HCT116 (cell line): ENCODE results near the gene EMX1. TPM values are rescaled to one million over a fixed set of nuclear protein-coding genes. Genes with fewer than 3 reads are reported as not detected.

Experiments used
- ATAC-seq: fragments of 200-7000 bp; cut with Tn5 transposase; 2 replicates; pipeline ENCODE4 v1.9.1; 2020; ENCODE audit warnings: mild to moderate bottlenecking, moderate library complexity
- BruUV-seq: library from RNA; stranded (reverse); fragments of 400-500 nt; replicated peaks from 2 replicates; lab custom pipeline; 2021; lab: Mats Ljungman, UMichigan
- CTCF ChIA-PET: fragments of 300-600 bp; sonication (Branson Sonifier 250); formaldehyde crosslinking; loops from one replicate; lab custom pipeline; 2021; ENCODE audit warnings: antibody characterized with exemption; lab: Charles Lee
- POLR2A ChIA-PET: fragments of 300-600, 350-600 bp; sonication (Branson Sonifier 250); formaldehyde crosslinking; loops from one replicate; lab custom pipeline; 2021; ENCODE audit warnings: antibody characterized with exemption; lab: Charles Lee
- RAD21 ChIA-PET, 2 experiments: fragments of 300-600 bp; sonication (Branson Sonifier 250); formaldehyde crosslinking; loops; one replicate each; lab custom pipeline; 2023; ENCODE audit warnings: low total read pairs in 2 of 2; ENCODE audit not compliant: uncharacterized antibody in 2 of 2, unreplicated experiment in 2 of 2, low non-redundant PET in 1 of 2; lab: Charles Lee
- DNase-seq: peaks from one replicate; pipeline ENCODE4 v3.0.0-alpha.2; 2010; ENCODE audit warnings: low read depth, low spot score
- H2AFZ ChIP-seq: fragments of 200-600 bp; shearing (Covaris generic), sonication (generic); 2 replicates; pipeline ENCODE4 v1.6.1; 2017; ENCODE audit warnings: low read depth, mixed run types, mixed read lengths, antibody characterized with exemption, low read length; ENCODE audit not compliant: poor library complexity, severe bottlenecking
- H3K27ac ChIP-seq: 2 replicates; pipeline ENCODE4 v1.5.1; 2012; ENCODE audit warnings: low read depth, low read length
- H3K27me3 ChIP-seq: fragments of 200-600 bp; sonication (generic); 2 replicates; pipeline ENCODE4 v1.6.1; 2016; ENCODE audit warnings: mixed run types, low read length, mixed read lengths; ENCODE audit not compliant: insufficient read depth
- H3K36me3 ChIP-seq, 2 experiments: fragments of 200-500 bp in 1 of 2; fragments of 200-600 bp in 1 of 2; sonication (Bioruptor generic) in 1 of 2; sonication (generic) in 1 of 2; 2 replicates each; pipeline versions ENCODE4 v1.5.1 to v1.6.1; 2014 to 2016; ENCODE audit warnings: low read length in 2 of 2, inconsistent platforms in 1 of 2, mixed read lengths in 1 of 2, mixed run types in 1 of 2; ENCODE audit not compliant: insufficient read depth in 2 of 2, control insufficient read depth in 1 of 2
- H3K4me1 ChIP-seq, 2 experiments: fragments of 200-600 bp in 1 of 2; sonication (generic) in 1 of 2; 2 replicates each; pipeline versions ENCODE4 v1.5.1 to v1.6.1; 2012 to 2017; ENCODE audit warnings: low read length in 2 of 2, inconsistent platforms in 1 of 2, mild to moderate bottlenecking in 1 of 2, mixed read lengths in 1 of 2, mixed run types in 1 of 2, moderate library complexity in 1 of 2; ENCODE audit not compliant: insufficient read depth in 2 of 2, control insufficient read depth in 1 of 2
- H3K4me2 ChIP-seq: fragments of 200-600 bp; sonication (generic); 2 replicates; pipeline ENCODE4 v1.6.1; 2017; ENCODE audit warnings: mixed run types, low read length, mixed read lengths
- H3K4me3 ChIP-seq, 2 experiments: fragments of 200-600 bp in 1 of 2; sonication (generic) in 1 of 2; replicated peaks in 1 of 2; 2 replicates each; pipeline ENCODE4 v1.5.1; 2011 to 2016; ENCODE audit warnings: low read length in 2 of 2, control low read depth in 1 of 2, low read depth in 1 of 2, mild to moderate bottlenecking in 1 of 2, mixed read lengths in 1 of 2, mixed run types in 1 of 2
- H3K79me2 ChIP-seq: fragments of 200-600 bp; sonication (generic); 2 replicates; pipeline ENCODE4 v1.6.1; 2017; ENCODE audit warnings: mild to moderate bottlenecking, mixed run types, low read length, moderate library complexity, mixed read lengths; ENCODE audit not compliant: insufficient read depth
- H3K9ac ChIP-seq: fragments of 200-600 bp; sonication (generic); 2 replicates; pipeline ENCODE4 v1.6.1; 2016; ENCODE audit warnings: low read length, mixed read lengths
- H3K9me2 ChIP-seq: fragments of 200-600 bp; sonication (generic), shearing (Covaris generic); 2 replicates; pipeline ENCODE4 v1.6.1; 2017; ENCODE audit warnings: mixed run types, mild to moderate bottlenecking, moderate library complexity; ENCODE audit not compliant: insufficient read depth
- H3K9me3 ChIP-seq, 2 experiments: fragments of 200-500 bp in 1 of 2; fragments of 200-600 bp in 1 of 2; sonication (Bioruptor generic) in 1 of 2; sonication (generic) in 1 of 2; 2 replicates each; pipeline ENCODE4 v1.6.1; 2014 to 2017; ENCODE audit warnings: low read length in 2 of 2, mixed read lengths in 2 of 2, inconsistent platforms in 1 of 2, low read depth in 1 of 2, mild to moderate bottlenecking in 1 of 2, mixed run types in 1 of 2, moderate library complexity in 1 of 2; ENCODE audit not compliant: control insufficient read depth in 1 of 2, insufficient read depth in 1 of 2
- H4K20me1 ChIP-seq: fragments of 200-600 bp; sonication (generic), shearing (Covaris generic); 2 replicates; pipeline ENCODE4 v1.6.1; 2017; ENCODE audit warnings: mixed run types, mild to moderate bottlenecking, moderate library complexity; ENCODE audit not compliant: insufficient read depth
- CBX3 ChIP-seq: IDR thresholded peaks from 2 replicates; pipeline ENCODE4 v1.6.1; 2012; ENCODE audit warnings: low read depth
- CEBPB ChIP-seq: IDR thresholded peaks from 2 replicates; pipeline ENCODE4 v1.6.1; 2012; ENCODE audit warnings: low read depth
- CTCF ChIP-seq, 3 experiments: fragments of 200-600 bp in 1 of 3; sonication (generic) in 1 of 3; IDR thresholded peaks in 2 of 3; conservative IDR thresholded peaks in 1 of 3; 2 replicates each; pipeline ENCODE4 v1.5.1; 2012 to 2017; ENCODE audit warnings: low read depth in 2 of 3, low read length in 2 of 3, antibody characterized with exemption in 1 of 3, borderline replicate concordance in 1 of 3, control low read depth in 1 of 3, mild to moderate bottlenecking in 1 of 3, mixed read lengths in 1 of 3, mixed run types in 1 of 3, moderate library complexity in 1 of 3; ENCODE audit not compliant: insufficient read depth in 1 of 3
- EGR1 ChIP-seq: IDR thresholded peaks from 2 replicates; pipeline ENCODE4 v1.6.1; 2012; ENCODE audit warnings: low read depth
- ELF1 ChIP-seq: IDR thresholded peaks from 2 replicates; pipeline ENCODE4 v1.6.1; 2012; ENCODE audit warnings: low read depth, borderline replicate concordance
- EZH2phosphoT487 ChIP-seq: fragments of 200-600 bp; IDR thresholded peaks from 2 replicates; pipeline ENCODE4 v1.6.1; 2018; ENCODE audit warnings: antibody characterized with exemption, borderline replicate concordance
- JUND ChIP-seq: IDR thresholded peaks from 2 replicates; pipeline ENCODE4 v1.6.1; 2012
- MAX ChIP-seq: IDR thresholded peaks from 2 replicates; pipeline ENCODE4 v1.6.1; 2012
- POLR2A ChIP-seq: IDR thresholded peaks from 2 replicates; pipeline ENCODE4 v1.7.0; 2011; ENCODE audit warnings: borderline replicate concordance; ENCODE audit not compliant: insufficient read depth, insufficient read length; ENCODE audit errors: extremely low read depth
- POLR2AphosphoS5 ChIP-seq: IDR thresholded peaks from 2 replicates; pipeline ENCODE4 v1.6.1; 2011; ENCODE audit warnings: mild to moderate bottlenecking, low read depth, low read length, moderate library complexity
- RAD21 ChIP-seq: IDR thresholded peaks from 2 replicates; pipeline ENCODE4 v1.6.1; 2012; ENCODE audit warnings: low read depth, mild to moderate bottlenecking
- REST ChIP-seq: IDR thresholded peaks from 2 replicates; pipeline ENCODE4 v1.6.1; 2012; ENCODE audit warnings: low read depth
- SIN3A ChIP-seq: IDR thresholded peaks from 2 replicates; pipeline ENCODE4 v1.6.1; 2012; ENCODE audit warnings: low read depth
- SP1 ChIP-seq: IDR thresholded peaks from 2 replicates; pipeline ENCODE4 v1.6.1; 2012; ENCODE audit warnings: low read depth
- TCF7L2 ChIP-seq: IDR thresholded peaks from 2 replicates; pipeline ENCODE4 v1.7.0; 2011; ENCODE audit warnings: borderline replicate concordance, inconsistent platforms; ENCODE audit not compliant: insufficient read depth, insufficient read length; ENCODE audit errors: extremely low read depth
- YY1 ChIP-seq: IDR thresholded peaks from 2 replicates; pipeline ENCODE4 v1.6.1; 2011; ENCODE audit warnings: low read length, low read depth, moderate library complexity, mild to moderate bottlenecking; ENCODE audit not compliant: insufficient replicate concordance; ENCODE audit errors: extremely low read depth
- ZBTB33 ChIP-seq: IDR thresholded peaks from 2 replicates; pipeline ENCODE4 v1.6.1; 2011; ENCODE audit warnings: mild to moderate bottlenecking, low read length, moderate library complexity; ENCODE audit not compliant: insufficient replicate concordance; ENCODE audit errors: extremely low read depth
- ZFX ChIP-seq: fragments of 450-650 bp; IDR thresholded peaks from 2 replicates; pipeline ENCODE4 v1.6.1; 2017
- ZNF274 ChIP-seq: fragments of 200-500 bp; sonication (Bioruptor generic); IDR thresholded peaks from 2 replicates; pipeline ENCODE4 v1.6.1; 2014; ENCODE audit warnings: mild to moderate bottlenecking, low read depth, low read length, inconsistent platforms
- intact Hi-C: fragments of 100-400 bp; cut with micrococcal nuclease; formaldehyde crosslinking; loops from 2 replicates; pipeline ENCODE4 v1.10.0; 2022
- total RNA-seq: library from RNA; stranded (reverse); gene quantifications from one replicate; pipeline ENCODE4 v1.2.1, GENCODE V29; 2021; ENCODE audit not compliant: unreplicated experiment

The EMX1 gene
- total RNA-seq, 1 experiment from 2014 or later, result 3.1 TPM

- no peaks in the 10 kb centered on the region for H4K20me1 ChIP-seq
- H3K79me2 ChIP-seq, result no peaks in the 10 kb centered on the region
- intact Hi-C loops, result loop anchor here (2.0 kb wide), 1 partner anchor 29 kb away; the partner anchor contains the start of gene SPR
- no peaks in the 10 kb centered on the region for H3K9me2 ChIP-seq
- H3K27ac ChIP-seq, result peak overlapping the region; percentile 45; the same call in 1 of the 2 replicates
- H3K4me2 ChIP-seq, result peak overlapping the region; percentile 77
- peak overlapping the region; percentile 45 for H3K9ac ChIP-seq
- DNase-seq, result no peak
- H3K4me3 ChIP-seq, result peak overlapping the region; percentile 53 to 55
- peaks cover 12 to 28% of the 10 kb centered on the region in 2 experiments for H3K4me1 ChIP-seq
- peaks cover 8% of the 10 kb centered on the region; the same call in 1 of the 2 replicates for H3K27me3 ChIP-seq
- peak overlapping the region; percentile 65 for H2AFZ ChIP-seq
- H3K9me3 ChIP-seq, result no peaks in the 10 kb centered on the region
- ChIA-PET CTCF (interaction anchor here (1.3 kb wide), 1 partner anchor 28 kb away, joined by 6 read pairs; the partner anchor contains the start of gene SPR), RAD21 (no interaction called here), POLR2A (no interaction called here)
- no TSS peak for BruUV-seq
- peak; percentile 81 for ATAC-seq
- H3K36me3 ChIP-seq, result no peaks in the 10 kb centered on the region
- no peak for TF ChIP-seq ZBTB33
- TF ChIP-seq RAD21, result no peak
- no peak for TF ChIP-seq CEBPB
- no peak for TF ChIP-seq ELF1
- TF ChIP-seq EZH2phosphoT487, result no peak
- TF ChIP-seq ZNF274, result no peak
- no peak for TF ChIP-seq POLR2AphosphoS5
- TF ChIP-seq EGR1, result no peak
- no peak for TF ChIP-seq REST
- peak; percentile 14 for TF ChIP-seq TCF7L2
- TF ChIP-seq YY1, result no peak
- peak; percentile 77 for TF ChIP-seq ZFX
- TF ChIP-seq CTCF (IDR thresholded peaks at IDR 0.05 in 2 of 3, conservative IDR thresholded peaks at IDR 0.05 in 1 of 3; ENCODE audit: borderline replicate concordance in 1 of 3, insufficient read depth in 1 of 3, low read depth in 2 of 3, low read length in 2 of 3), result no peak
- no peak for TF ChIP-seq CBX3
- peak; percentile 58 for TF ChIP-seq MAX
- no peak for TF ChIP-seq SIN3A
- peak; percentile 88 for TF ChIP-seq SP1
- peak; percentile 59 for TF ChIP-seq JUND
- TF ChIP-seq POLR2A, result no peak
Observed at GRCh38 chr2:72915907-72916742, 1.2 kb upstream of the EMX1 start.
